Lower leg skin (tissue), 3 donors: Measurements from ENCODE around the gene RESP18.

Experiments used
- CTCF ChIP-seq, 3 donors: fragments of 450-650 bp; IDR thresholded peaks; one replicate each; pipeline ENCODE4 v1.5.1; 2016; ENCODE audit warnings: antibody characterized with exemption in 3 of 3, mild to moderate bottlenecking in 3 of 3, moderate library complexity in 2 of 3
- POLR2A ChIP-seq, 2 donors: fragments of 450-650 bp; IDR thresholded peaks; one replicate each; pipeline ENCODE4 v1.6.1; 2016 to 2017; ENCODE audit warnings: antibody characterized with exemption in 2 of 2, mild to moderate bottlenecking in 1 of 2, moderate library complexity in 1 of 2

GRCh38 chr2:219306047-219306446 lies 26.5 kb downstream of the RESP18 start:
- TF ChIP-seq CTCF (IDR thresholded peaks at IDR 0.05) (no peak), POLR2A (IDR thresholded peaks at IDR 0.05) (no peak)
